Activated CD4-positive, CD25-positive, alpha-beta regulatory T cell treated with anti-CD3 and anti-CD28 coated beads, Interleukin-2, amount 50 U/mL, for 72 hours (primary cell): ENCODE results near the gene RNF208.

Source experiments
- DNase-seq: peaks from one replicate; pipeline ENCODE4 v3.0.0; 2021

The RNF208 gene

DNA sequence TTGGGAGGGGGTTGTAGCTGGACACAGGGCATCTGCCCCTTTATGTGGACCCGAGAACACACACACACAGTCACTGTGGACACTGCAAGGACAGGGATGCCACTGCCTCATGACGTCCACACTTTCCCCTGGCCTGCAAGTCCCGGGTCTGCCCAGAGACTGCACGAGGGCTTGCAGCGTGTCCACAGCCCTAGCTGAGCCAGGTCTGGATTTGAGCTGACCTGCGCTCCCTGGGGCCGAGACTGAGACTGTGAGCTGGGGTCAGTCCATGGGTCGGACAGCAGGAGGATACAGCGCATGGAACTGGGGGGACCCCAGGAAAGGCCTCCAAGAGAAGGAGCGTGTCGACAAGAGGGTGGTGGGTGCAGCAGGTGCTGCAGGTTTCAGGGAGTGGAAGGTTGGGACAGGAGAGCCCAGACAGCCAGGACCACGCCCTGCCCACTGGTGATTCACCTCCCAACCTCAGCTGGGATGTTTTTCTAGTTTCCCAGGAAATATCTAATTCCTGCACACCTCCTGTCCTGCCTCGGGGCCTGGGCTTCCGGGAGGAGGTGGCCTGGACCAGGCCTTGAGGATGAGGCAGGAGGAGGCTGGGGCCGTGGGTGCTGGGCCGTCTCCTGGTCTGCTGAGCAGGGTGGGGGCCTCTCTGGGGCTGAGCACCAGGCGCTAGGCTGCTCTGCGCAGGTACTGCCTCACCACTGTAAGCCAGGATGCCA is 4.5 kb upstream of the RNF208 start:
- no peak for DNase-seq

GRCh38 chr9:137225699-137226331 is 3.8 kb upstream of the RNF208 start:
- no peak for DNase-seq

- no peak for DNase-seq
Measured at GRCh38 chr9:137224830-137225694, 3.0 kb upstream of the RNF208 start, which contains the start of gene CYSRT1. TSS of gene CYSRT1 (plus strand) at chr9:137225174. CDS start at chr9:137225622, 448 bp downstream.

DNA sequence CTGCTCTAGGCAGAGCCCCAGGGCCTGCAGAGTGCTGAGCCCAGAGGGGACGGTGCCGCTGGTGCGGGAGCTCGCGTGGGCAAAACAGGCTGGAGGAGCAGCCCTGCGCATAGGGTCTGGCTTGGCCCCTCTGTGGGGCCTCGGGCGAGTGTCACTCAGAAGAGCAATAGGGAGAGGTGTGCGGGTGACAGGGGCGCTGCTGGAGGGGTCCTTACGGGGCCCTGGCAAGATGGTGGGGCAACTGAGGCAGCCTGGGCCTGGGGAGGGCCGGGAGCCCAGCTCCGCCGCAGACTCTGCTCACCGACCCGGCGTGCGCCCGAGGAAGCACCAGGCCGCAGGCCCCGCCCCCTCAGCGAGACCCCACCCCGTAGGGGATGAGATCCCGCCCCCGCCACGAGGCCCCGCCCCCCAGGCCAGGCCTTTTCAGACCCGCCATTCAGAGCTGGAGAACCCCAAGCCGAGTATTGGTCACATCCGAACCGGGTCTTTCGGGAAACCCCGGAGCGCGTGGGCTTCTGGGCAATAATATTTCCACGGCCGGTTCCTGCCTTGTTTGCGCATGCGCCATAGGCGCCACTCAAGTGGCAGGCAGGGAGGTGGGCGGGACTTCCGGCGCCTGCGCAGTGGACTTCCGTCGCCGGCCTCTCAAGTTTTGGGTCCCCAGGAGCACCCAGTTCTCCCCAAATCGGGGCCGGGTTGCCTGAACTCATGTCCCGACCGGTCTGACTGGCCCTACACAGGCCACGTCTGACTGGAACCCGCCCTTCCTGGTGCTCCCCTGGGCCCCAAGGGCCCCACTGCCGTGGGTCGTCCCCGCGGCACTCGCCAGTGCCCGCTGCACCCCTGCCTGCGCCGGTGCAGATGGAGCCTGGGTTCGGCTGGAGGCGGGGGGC is 1.3 kb upstream of the RNF208 start:
- peak; percentile 97 for DNase-seq

GRCh38 chr9:137221506-137222111 is 431 bp downstream of the RNF208 start:
- no peak for DNase-seq

DNA sequence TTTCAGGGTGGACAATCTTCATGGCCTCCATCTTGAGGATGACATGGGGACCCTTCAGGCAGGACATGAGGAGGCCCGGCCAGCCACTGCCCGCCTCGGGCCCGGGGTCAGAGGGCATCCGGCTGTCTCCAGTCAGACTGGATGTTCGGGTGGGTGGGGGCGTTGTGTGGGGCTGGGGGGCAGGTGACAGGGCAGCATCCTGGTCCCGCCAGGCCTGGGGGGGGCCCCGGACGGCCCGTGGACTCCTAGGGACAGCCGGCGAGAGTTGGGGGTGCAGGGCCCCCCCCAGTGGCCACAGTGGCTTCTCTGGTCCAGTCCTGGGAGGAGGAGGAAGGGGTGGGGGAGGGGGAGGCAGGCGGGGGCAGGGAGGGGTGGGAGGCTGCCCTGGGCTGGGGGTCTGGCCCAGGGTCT is 940 bp downstream of the RNF208 start:
- no peak for DNase-seq

GRCh38 chr9:137220317-137221094 is 1.5 kb downstream of the RNF208 start:
- DNase-seq: no peak

- DNase-seq: no peak
Measured at GRCh38 chr9:137219757-137220316, 2.2 kb downstream of the RNF208 start.

DNA sequence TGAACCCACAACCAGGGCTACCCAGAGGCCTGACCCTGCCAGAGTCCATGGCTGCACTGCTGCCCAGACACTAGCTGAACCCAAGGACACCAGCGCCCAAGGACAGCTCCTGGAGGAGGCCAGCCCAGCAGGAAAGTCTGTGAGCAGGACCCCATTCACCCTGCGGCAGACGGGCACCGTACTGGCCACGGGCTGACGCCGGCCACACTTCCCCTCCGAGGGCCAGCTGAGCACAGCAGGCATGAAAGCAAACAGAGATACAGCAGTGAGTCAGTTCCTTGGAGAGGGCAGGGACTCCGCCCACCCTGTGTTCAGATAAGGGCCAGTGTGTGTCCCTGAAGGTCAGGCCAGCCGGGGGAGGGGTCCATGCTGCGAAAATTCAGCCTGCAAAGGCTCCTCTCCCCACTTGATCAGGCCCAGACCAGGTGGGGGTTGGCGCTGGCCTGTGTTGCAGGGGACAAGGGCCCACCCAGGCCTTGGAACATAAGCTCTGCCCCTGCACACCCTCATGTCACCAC is 3.2 kb downstream of the RNF208 start:
- no peak for DNase-seq

- DNase-seq: no peak
Measured at GRCh38 chr9:137218212-137218753, 3.8 kb downstream of the RNF208 start.

DNA sequence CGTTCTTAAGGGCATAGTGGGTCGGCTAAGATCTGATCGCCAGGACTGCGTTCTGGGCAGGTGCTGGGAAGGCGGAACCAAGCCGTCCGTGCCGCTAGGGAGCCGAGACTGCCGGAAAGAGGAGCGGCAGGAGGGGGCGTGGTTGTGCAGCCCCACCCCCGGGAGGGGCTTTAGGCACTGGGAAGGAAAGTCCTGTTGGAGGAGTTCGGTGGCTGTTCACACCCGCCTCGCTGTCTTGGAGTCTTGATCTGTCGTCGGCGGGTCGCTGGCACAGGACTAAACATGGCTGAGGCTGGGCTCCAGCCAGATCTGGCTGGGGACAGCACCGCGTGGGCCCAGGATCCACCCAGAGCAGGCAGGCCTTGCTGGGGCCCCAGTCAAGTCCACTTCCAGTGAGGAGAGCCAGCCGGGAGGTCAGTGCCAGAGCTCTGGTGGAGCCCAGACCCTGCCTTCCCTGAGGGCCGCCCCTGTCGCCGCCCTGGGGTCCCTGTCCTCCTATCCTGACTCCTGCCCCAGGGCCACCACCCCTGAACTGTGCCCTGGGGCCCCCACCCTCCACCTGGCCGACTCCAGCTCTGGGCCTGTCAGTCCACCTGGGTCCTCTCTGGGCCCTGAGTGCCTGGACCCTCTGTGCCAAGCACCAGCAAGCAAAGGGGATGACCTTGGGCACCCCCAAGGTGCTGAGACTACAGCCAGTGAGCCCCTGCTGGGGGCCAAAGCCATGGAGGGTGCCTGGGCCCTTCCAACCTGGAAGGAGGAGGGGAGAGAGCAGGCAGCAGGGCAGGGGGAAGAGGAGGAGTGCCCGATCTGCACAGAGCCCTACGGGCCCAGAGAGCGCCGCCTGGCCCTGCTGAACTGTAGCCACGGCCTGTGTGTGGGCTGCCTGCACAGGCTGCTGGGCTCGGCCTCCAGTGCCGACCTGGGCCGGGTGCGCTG is 4.5 kb downstream of the RNF208 start:
- DNase-seq: no peak

GRCh38 chr9:137216188-137216965 is 5.7 kb downstream of the RNF208 start:
- no peak for DNase-seq

DNA sequence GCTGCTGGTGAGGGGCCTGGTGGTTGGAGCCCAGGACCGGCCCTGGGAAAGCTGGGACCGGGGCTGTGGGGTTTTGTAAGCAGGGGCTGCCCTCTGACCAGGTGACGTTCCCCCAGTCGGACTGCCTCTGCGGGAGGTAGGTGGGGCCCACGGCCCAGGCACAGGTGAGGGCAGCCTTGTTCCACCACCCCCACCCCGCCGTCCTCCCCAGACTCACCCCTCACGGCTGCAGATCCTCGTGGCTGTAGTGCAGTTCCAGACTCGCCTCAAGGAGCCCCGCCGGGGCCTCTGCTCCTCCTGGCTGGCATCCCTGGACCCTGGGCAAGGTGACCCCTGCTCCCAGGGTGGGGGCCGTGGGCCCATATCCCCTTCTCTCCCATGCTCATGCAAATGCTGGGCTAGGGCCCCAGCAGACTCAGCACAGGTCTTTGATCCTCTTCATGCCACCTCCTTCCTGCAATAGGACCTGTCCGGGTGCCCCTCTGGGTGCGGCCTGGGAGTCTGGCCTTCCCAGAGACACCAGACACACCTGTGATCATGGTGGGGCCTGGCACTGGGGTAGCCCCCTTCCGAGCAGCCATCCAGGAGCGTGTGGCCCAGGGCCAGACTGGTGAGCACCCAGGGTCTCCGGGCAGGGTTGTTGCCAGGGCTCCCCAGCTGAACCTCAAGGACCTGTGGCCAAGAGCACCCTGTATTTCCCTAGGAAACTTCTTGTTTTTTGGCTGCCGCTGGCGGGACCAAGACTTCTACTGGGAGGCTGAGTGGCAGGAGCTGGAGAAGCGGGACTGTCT is 6.6 kb downstream of the RNF208 start:
- no peak for DNase-seq

DNA sequence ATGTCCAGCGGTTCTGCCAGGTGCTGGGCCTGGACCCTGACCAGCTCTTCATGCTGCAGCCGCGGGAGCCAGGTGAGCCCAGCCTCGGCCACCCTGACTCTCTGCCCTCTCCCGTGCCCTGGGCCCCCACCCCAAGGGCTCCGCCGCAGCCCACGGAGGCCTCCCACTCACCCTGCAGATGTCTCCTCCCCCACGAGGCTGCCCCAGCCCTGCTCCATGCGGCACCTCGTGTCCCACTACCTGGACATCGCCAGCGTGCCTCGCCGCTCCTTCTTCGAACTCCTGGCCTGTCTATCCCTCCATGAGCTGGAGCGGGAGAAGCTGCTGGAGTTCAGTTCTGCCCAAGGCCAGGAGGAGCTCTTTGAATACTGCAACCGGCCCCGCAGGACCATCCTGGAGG is 7.4 kb downstream of the RNF208 start:
- DNase-seq: no peak

- no peak for DNase-seq
Measured at GRCh38 chr9:137213160-137214060, 8.6 kb downstream of the RNF208 start.

GRCh38 chr9:137212520-137212919 is 9.5 kb downstream of the RNF208 start:
- no peak for DNase-seq
